ENCODE results near the gene CDK14.

CDK14 gene

DNA sequence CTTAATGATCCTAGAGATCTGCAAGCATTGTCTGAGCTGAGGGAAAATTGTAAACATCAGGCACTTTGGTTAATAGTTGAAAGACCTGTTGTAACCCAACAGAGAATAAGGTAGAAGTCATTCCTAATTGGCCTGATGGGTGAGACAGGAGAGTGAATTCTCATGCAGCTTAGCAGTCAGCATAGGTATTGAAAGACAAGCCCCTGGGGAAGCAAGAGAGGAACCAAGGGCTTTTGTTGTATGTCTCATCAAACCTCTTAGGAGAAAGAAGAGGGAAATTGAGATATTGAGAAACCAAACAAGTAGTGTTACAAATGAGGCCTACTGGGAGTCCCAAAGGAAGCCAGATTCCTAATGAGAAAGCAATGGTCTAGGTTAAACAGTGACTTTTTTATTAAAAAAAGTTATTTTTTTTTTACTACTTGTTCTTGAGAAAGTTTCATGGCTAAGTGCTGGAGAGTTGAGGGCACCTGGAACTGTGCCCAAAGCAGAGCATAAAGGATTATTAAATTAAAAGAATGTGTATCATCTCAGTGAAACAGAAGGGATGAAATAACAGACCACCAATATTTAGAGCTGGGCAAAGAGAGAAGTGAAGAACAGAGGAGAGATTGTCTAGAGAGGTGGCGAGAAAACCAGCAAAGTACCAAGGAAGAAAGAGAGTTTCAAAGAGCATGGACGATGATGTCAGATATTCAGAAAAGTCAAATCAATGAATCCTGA lies 168.9 kb downstream of the CDK14 start:
- TF ChIP-seq FOXP2 (optimal IDR thresholded peaks at IDR 0.05; ENCODE audit: borderline replicate concordance, extremely low read depth, extremely low read length, insufficient read depth), result no peak
- TF ChIP-seq, protein P1, sequence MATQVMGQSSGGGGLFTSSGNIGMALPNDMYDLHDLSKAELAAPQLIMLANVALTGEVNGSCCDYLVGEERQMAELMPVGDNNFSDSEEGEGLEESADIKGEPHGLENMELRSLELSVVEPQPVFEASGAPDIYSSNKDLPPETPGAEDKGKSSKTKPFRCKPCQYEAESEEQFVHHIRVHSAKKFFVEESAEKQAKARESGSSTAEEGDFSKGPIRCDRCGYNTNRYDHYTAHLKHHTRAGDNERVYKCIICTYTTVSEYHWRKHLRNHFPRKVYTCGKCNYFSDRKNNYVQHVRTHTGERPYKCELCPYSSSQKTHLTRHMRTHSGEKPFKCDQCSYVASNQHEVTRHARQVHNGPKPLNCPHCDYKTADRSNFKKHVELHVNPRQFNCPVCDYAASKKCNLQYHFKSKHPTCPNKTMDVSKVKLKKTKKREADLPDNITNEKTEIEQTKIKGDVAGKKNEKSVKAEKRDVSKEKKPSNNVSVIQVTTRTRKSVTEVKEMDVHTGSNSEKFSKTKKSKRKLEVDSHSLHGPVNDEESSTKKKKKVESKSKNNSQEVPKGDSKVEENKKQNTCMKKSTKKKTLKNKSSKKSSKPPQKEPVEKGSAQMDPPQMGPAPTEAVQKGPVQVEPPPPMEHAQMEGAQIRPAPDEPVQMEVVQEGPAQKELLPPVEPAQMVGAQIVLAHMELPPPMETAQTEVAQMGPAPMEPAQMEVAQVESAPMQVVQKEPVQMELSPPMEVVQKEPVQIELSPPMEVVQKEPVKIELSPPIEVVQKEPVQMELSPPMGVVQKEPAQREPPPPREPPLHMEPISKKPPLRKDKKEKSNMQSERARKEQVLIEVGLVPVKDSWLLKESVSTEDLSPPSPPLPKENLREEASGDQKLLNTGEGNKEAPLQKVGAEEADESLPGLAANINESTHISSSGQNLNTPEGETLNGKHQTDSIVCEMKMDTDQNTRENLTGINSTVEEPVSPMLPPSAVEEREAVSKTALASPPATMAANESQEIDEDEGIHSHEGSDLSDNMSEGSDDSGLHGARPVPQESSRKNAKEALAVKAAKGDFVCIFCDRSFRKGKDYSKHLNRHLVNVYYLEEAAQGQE (IDR thresholded peaks at IDR 0.05; ENCODE audit: insufficient read depth in 1 of 2, low read depth in 2 of 2, low read length in 2 of 2), result no peak
- TF ChIP-seq POLR2AphosphoS5 (IDR thresholded peaks at IDR 0.05; ENCODE audit: low read depth, low read length), result no peak
- TF ChIP-seq TAF1 (IDR thresholded peaks at IDR 0.05; ENCODE audit: borderline replicate concordance, insufficient read depth, low read length), result no peak
- TF ChIP-seq SIN3A (IDR thresholded peaks at IDR 0.05; ENCODE audit: borderline replicate concordance, insufficient read depth, low read length), result no peak

DNA sequence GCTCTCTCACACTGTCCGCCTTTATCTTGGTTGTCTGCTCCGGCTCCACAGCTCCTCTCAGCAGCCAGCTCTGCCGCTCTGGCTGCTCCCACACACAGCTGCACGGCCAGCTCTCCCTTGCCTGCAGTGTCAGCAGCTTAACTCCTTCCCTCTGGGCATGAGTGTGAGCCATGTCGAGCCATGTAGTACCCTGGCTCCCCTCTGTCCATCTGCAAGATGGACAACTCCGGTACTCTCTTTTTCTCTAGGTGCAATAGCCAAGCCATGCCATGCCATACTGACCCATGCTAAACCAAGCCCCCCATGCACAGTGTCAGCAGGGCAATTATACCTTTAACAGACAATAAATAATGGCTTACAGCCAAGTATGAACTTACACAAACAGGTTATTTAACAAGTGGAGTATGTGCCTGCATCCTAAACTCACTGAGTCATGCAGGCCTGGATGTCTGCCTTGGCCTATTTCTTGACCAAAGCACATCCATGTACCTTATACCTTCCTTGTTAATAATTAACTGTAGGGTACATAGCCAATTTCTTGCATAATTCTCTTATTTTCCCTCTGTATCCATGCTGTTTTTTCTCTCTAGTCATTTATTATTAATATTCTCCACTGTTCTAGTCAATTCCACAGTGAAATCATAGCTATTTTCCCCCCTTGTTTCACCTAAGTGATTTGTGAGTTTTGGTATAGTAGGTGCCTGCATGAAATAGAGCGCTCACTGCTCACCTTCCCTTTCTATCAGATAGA lies 170.9 kb downstream of the CDK14 start:
- TF ChIP-seq POLR2AphosphoS5 (IDR thresholded peaks at IDR 0.05; ENCODE audit: low read depth, low read length), result peak; percentile 35; the same call in 1 of the 2 replicates
- TF ChIP-seq, protein P1 (IDR thresholded peaks at IDR 0.05; ENCODE audit: insufficient read depth in 1 of 2, low read depth in 2 of 2, low read length in 2 of 2), result no peak
- TF ChIP-seq TAF1 (IDR thresholded peaks at IDR 0.05; ENCODE audit: borderline replicate concordance, insufficient read depth, low read length), result peak; percentile 24; the same call in 1 of the 2 replicates
- TF ChIP-seq FOXP2 (optimal IDR thresholded peaks at IDR 0.05; ENCODE audit: borderline replicate concordance, extremely low read depth, extremely low read length, insufficient read depth), result no peak

DNA sequence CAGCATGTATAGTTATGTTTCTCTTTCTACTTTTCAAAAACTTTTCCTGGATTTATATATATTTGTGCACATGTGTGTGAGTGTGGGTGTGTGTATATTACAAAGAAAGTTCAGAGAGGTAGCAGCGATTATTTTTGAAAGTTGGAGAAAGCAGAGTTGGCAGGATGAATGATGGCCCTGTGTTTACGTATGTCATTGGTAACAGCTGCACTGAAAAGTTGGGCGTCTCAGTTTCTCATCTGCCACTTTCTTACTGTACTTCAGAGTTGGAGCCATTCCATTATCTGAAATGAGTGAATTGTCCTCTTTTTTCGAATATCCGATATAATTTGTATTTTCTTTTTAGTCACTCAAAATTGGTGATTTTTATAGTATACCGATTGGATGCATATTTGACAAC lies 172.2 kb downstream of the CDK14 start:
- TF ChIP-seq SIN3A (IDR thresholded peaks at IDR 0.05; ENCODE audit: borderline replicate concordance, insufficient read depth, low read length), result 0 out of 2 replicates have a peak, but pooled peaks have one; percentile 47
- TF ChIP-seq TAF1 (IDR thresholded peaks at IDR 0.05; ENCODE audit: borderline replicate concordance, insufficient read depth, low read length), result no peak
- peak; percentile 20 for TF ChIP-seq FOXP2 (optimal IDR thresholded peaks at IDR 0.05; ENCODE audit: borderline replicate concordance, extremely low read depth, extremely low read length, insufficient read depth)

DNA sequence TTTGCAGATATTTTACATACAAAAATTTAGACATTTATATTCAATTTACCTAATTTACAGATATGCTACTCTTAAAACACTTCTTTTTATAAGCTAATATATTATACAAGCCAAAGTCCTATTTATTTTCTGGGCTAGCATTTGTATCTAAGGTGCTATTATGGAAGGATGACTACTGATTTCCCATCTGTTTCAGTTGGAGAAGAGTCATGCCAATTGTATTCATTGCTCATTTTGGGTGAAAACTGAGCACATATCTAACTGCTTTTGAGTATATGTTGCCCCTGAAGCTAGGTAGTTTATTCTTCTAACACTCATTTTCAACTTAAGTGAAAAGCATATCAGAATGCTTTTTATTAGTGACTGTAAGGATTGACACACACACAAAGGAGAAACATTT lies 172.9 kb downstream of the CDK14 start:
- TF ChIP-seq, protein P1 (IDR thresholded peaks at IDR 0.05; ENCODE audit: insufficient read depth in 1 of 2, low read depth in 2 of 2, low read length in 2 of 2), result no peak
- TF ChIP-seq SIN3A (IDR thresholded peaks at IDR 0.05; ENCODE audit: borderline replicate concordance, insufficient read depth, low read length) (no peak), POLR2AphosphoS5 (IDR thresholded peaks at IDR 0.05; ENCODE audit: low read depth, low read length) (no peak), FOXP2 (optimal IDR thresholded peaks at IDR 0.05; ENCODE audit: borderline replicate concordance, extremely low read depth, extremely low read length, insufficient read depth) (no peak), TAF1 (IDR thresholded peaks at IDR 0.05; ENCODE audit: borderline replicate concordance, insufficient read depth, low read length) (no peak)

DNA sequence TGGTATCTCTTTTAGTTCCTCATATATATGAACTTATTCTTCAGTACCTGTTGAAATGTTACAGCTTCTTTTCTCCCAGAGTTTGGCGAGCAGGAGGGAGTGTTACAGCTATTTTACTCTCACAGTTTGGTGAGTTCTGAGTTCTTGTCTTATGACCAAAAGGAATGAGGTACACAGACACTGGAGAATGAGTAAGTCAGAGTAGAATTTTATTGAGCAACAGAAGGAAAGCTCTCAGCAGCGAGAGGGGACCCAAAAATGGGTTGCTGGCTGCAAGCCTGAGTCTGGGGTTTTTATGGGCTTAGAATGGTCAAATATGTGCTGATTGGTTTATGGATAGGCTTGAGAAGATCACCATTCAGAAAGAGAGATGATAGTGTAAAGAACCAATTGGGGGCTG lies 175.2 kb downstream of the CDK14 start:
- TF ChIP-seq FOXP2 (optimal IDR thresholded peaks at IDR 0.05; ENCODE audit: borderline replicate concordance, extremely low read depth, extremely low read length, insufficient read depth) (no peak), POLR2AphosphoS5 (IDR thresholded peaks at IDR 0.05; ENCODE audit: low read depth, low read length) (no peak), SIN3A (IDR thresholded peaks at IDR 0.05; ENCODE audit: borderline replicate concordance, insufficient read depth, low read length) (no peak), TAF1 (IDR thresholded peaks at IDR 0.05; ENCODE audit: borderline replicate concordance, insufficient read depth, low read length) (no peak)
- TF ChIP-seq, protein P1 (IDR thresholded peaks at IDR 0.05; ENCODE audit: insufficient read depth in 1 of 2, low read depth in 2 of 2, low read length in 2 of 2), result no peak

Measured in PFSK-1 (cell line).